GM19240 (cell line): Measurements from ENCODE around the gene MEST.
"Not testable (repeated sequence)": the region's sequence is repeated elsewhere in the genome, so short reads cannot be mapped to it uniquely, and the experiment has no call there.

Source experiments
- DNase-seq: peaks from one replicate; pipeline ENCODE4 v3.0.0; 2011; ENCODE audit warnings: low spot score; ENCODE audit not compliant: insufficient read length

MEST gene

DNA sequence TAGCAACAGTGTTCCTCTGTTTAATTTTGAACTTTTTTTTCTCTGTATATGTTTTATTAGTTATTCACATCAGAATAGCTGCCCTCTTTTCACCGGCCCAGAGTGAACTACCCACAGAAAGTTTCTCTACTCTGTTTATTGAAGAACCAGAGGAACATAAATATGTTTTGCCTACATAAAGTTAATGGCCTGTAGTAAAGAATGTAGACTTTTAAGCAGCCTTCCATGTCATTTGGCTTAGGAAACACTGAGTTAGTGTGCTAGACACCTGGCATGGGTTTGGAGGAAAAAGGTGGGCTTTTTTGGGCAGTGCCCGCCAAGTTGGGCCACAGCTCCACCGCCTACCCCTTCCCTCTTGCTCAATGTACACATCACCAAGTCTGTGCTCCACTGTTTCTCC is 8.9 kb upstream of the MEST start:
- no peak for DNase-seq

DNA sequence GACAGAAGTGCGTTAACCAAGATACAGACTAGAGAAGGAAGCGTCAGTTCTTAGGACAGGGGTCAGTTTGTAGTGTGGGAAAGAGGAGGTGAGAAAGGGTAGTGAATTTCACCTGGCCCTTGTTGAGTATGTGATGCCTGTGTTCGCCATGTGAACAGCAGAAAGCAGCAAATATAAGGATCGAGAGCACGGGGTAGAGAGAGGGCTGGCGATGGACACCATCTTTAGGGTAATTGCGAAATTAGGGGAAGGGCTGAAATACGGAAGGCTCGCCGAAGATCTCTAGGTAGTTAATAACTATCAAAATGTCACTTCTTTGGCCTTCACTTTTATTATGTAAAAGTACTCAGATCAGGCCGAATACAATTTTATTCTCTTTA is 6.2 kb upstream of the MEST start:
- no peak for DNase-seq

DNA sequence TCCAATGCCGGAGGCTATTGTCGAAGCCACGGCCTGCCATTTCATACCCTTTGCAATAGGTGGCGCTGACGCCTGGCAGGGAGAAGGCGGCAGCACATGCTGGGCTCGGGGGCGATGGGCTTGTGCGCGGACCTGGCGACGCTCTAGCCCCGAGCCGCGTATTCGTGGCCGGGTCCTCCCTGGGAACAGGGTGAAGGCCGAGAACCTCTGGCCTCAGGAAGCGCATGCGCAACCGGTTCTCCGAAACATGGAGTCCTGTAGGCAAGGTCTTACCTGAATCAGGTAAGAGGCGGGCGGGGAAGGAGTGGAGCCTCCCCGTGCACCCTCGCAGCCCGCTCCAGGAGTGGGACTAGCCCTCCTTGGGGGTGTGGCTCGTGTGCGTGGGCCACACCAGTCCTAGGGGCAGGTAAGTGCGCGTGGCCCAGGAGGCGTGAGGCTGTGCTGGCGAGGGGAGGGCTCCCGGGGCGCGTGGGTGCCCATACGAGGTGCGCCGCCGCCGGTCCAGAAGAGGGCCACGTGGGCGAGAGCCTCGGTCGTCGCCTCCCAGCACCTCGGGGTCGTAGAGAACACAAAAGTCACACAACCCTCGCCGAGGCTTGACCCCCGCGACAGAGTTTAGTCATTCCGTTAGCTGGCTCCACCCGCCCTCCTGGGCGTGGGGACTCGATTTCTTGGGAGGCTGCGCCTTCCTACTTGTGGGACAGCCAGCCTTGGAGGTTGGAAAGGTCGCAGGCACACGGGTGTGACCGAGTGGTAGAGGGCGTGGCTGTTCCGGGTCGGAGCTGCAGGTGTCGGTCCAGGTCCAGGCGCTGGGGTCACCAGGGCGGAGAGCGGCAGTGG is 5.6 kb upstream of the MEST start:
- no peak for DNase-seq

DNA sequence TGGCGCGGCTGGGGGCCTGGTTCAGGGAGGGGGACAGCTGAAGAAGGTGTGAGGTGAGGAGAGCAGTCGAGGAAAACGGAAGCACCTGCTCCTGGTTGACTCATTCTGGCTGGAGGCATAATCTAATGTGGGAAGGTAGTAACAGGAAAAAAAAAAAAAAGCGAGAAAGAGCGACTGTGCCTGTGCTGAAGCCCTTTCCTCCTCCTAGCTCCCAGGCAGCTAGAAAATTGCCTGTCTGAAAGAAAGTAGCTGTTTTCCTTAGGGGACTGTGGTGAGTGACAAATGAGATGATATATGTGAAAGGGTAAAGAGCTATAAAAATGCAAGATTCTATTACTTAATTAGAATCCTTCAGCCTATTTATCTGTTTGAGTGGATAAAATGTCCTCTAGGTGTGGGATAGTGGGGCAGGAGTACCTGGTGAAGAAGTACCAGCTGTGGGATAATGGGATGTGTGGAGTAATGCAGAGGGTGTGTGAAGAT is 4.9 kb upstream of the MEST start:
- DNase-seq: no peak

DNA sequence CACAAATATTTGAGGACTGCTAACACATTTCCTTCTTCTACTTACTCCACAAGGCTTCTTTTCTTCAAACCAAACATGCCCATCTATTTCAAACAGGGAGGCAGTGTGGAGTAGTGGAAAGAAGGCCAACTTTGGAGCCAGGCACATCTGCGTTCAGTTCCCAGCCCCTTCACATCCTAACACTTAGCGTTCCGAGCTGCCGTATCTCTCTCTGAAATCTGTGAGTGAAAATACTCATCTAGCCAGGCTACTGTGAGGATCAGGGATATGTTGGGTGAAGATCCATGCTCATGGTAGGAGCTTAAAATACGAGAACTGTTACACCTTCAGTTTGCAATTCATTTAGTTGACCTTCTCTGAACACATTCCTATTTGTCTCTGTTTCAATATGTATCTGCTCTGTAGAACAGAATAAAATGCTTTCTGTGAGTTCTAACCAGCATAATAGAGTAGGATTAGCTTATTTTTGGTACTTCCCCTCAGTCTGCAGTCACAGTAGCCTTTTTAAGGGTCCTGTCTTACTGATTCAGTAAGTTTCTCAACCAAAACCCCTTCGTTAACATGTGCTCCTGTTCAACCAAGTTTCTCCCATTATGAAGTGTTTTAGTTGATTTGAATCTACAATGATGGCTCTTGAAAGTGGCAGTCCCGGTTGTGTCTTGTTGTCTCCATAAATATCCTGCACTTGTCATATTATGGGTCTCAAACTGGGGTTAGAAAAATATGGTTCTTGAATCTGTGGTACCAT is 3.3 kb upstream of the MEST start:
- DNase-seq: no peak

DNA sequence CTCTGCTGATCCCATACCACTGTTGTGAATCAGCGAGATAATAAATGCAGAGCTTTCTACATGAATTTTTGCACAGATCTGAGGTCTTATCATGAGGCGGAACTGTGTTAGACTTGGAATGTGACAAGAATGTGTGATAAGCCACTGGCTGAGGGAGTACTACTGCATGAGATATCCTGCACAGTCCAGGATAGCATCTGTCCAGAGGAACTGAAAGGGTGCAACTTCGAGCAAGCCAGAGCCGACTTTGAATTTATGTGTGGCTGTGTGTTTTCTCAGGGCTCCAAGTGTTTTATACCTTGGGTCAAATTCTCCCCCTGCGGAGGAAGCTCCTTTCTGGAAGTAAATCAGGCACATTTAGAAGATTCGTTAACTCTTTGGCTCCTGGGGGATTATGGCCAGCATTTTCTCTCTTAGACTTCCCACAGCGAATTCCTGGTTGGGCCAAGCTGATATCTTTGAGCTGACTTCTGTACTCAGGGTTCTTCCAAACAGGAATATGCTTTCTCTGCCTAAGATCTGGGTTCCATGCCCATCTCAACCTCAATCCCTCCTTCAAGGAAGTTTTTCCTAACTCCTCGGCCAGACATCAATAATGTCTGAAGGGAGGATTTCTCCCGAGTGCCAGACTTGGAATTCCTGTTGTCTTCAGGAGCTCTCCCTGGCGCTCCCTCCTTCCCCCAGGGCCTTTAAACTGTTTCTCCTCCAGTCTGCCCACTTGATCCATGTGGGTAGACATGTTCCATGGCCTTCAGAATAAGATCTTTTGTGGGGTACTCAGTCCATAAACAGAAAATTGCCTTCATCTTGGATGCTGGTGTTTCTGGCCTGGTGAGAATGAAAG is 2.5 kb upstream of the MEST start:
- no peak for DNase-seq

DNA sequence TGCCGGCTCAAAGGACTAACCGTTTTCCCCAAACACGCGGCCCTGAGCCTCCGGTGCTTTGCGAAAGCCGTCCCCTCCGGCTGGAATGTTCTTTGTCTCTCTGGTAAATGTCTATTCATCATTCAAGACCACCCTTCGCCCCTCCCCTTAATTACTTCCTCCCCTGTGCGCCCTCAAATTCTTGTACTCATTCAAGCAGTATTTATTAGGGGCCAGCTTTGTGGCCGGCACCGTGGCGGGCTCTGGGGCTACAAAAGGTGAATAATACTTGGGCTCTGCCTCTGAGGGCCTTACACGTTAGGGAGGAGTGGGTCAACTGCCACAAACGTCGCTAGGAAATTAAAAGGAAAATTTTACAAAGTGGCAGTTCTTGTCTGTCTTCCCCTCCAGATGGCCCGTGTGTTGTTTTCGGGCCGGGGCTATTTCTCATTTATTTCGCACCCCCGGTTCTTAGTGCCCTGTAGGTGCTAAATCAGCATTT is 1.5 kb upstream of the MEST start:
- DNase-seq: no peak

DNA sequence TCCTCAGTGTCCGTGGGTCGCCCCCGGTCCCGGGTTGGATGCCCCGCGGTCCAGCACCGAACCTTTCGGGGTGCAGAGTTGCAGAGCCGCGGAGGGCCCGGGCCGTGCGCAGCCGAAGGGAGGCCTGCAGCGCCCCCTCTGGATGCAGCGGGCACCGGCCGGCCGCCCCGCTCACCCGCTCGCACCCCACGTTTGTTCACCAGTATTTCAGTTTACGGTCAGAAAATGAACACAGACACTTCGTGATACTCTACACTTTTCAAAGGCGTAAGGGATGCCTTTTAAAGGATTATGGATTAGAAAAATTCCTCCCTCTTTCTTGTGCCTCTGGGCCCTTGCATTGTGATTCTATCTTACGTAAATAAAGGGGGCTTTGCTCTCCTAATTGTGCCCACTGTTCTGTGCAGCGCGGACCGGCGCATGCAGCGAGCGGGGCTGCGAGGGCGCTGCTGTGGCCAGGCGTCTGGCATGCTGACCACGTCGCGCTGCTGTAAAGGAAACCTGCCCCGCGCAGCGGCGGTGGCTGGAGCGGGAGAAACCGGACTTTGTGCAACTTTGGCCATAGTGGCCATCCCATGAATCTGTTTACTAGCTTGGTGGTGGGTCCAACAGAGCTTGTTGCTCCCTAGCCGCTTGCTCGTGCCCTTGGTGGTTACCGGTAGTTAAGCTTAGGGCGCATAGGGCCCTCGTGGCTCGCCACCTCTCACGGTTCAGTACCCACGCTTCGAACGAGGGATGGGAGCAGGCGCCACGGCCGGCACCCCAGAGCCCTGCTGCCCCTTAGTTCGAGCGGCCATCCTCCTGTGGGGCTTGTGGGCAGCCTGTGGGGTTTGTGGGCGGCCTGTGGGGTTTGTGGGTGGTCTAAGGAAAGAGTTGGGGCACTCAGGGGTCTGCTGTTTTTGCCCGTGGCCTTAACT is 739 bp upstream of the MEST start:
- DNase-seq: no peak

DNA sequence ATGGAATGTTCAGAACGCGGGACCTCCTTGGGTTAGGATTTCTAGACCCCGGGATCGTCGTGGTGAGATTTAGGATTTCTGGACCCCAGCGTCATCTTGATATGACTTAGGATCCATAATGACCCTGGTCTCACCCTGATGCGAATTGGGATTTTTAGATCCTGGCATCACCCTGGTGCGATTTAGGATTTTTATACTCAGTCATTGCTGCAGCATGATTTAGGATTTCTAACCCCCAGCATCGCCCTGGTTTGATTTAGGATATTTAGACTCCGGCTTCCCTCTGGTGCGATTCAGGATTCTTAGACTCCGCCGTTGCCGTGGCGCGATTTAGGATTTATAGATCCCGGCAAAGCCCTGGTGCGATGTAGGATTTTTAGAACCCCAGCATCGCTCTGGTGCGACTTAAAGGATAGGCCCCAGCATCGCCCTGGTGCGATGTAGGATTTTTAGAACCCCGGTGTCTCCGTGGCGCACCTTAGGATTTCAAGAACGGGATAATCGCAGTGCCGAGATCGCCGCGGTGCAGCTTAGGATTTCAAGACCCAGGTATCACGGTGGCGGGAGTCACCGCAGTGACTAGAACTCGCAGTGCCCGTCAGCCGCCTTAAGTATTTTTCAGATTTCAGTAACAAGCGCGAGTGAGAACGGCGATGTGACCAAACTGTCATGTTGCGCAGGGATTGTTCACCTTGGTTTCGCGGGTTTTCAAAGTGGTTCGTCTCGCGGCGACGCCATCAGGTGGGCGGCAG is 814 bp downstream of the MEST start:
- no peak for DNase-seq

DNA sequence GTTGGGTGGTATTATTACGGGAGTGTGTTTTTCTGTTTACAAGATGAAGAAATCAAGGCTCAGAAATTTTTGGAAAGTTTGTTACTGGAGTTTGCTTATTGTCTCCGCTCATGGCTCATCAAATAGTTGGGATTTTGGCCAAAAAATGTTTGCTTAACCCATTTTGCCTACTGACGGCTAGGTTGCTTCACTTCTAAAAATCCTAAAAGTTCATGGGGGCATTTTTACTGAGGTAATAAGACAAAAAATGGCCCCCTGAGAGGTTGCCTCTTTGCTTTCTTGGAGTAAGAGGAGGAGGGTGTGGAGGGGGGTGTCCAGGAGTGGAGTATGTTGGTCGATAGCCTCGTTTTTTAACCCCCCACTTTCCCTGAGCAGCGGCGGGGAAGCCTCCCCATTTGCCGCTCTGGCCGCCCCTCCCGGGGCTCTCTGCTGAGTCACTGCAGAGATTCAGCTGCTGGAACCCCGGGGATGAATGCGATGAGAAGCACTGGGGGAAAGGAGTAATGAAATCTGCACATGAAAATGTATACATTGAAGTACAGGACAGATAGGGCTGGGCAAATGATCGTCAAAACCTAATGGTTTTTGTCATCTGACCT is 1.5 kb downstream of the MEST start:
- DNase-seq: no peak

DNA sequence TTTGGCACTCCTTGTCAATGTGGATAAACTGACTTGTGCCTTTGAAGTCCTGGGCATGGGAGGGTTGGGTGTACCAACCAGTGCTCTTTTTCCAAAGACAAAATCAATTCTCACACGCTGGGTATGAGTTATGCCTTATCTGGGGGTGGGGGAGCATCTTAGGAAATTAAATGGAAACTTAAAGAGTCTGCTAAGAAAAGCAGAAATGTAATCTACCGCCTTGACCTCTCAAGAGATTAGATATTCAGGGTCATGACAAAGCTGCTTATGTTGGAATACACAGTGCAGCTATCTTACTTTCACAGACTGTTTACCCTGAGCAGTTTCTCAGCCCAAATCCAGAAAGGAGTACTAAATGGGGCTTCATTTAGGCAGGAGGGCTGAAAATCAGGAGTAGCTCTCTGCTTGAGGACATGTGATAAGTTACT is 2.6 kb downstream of the MEST start:
- DNase-seq: no peak

DNA sequence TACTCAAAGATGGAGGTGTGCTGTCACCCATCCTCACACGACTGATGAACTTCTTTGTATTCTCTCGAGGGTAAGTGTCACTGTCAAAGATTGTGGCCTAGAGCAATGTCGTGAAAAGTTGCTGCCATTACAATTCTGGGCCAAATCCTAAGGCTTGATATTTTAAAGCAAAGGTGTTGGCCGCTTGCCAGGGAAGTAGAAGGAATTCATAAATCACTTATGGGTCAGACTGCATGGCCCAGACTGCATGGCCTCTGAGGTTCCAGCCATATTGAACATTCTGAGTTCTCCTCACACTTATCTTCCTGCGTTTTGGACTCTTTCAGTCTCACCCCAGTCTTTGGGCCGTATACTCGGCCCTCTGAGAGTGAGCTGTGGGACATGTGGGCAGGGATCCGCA is 8.6 kb downstream of the MEST start:
- DNase-seq: no peak

DNA sequence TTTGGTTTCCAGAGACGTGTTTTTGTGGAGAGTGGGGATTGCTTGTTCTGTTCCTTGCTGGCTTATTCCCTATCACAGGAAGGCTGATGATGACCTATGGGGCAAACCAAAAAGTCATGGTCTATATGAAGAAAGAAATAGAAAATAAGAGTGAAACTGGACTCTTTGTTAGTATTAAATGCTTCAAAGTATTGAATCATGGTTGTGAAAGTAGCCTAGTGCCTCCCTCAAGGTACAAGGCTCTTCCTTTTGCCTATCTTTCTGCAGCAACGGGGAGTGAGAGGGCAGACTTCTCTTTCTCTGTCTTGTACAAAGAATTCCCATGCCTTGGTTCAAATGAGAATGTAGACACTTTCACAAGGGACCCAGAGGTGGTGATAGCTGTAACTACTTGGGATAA is 9.0 kb downstream of the MEST start:
- DNase-seq: no peak

DNA sequence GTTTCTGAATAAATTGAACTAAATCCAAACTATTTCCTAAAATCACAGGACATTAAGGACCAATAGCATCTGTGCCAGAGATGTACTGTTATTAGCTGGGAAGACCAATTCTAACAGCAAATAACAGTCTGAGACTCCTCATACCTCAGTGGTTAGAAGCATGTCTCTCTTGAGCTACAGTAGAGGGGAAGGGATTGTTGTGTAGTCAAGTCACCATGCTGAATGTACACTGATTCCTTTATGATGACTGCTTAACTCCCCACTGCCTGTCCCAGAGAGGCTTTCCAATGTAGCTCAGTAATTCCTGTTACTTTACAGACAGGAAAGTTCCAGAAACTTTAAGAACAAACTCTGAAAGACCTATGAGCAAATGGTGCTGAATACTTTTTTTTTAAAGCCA is 13.9 kb downstream of the MEST start:
- no peak for DNase-seq

DNA sequence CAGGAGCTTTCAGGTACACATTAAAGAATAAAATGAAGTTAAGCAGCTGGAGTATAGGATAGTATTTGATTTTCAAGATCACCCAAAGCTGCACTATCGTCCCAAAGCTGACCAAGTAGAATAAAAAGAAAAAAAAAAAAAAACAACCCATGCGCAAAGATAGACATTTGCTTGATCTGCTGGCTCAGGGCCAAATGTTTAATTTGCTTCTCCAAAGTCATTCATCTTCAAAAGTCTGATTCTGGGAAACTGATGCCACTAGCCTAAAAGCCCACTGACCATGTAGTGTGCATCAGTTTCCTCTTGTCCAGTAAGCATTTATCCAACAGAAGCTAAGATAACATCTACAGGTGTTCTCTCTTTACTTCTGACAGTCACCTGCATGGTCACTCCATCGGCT is 14.5 kb downstream of the MEST start:
- no peak for DNase-seq

DNA sequence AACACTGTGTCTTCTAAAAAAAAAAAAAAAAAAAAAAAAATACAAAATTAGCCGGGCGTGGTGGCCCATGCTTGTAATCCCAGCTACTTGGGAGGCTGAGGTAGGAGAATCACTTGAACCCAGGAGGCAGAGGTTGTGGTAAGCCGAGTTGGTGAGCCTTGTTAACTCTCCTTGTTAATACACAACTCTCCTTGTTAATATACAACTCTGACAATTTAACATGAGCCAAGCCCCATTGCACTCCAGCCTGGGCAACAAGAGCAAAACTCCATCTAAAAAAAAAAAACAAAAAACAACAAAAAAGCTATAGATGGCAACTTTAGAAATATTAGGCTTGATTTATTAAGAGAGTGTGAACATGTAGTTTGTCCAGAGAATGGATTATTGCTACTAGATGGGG is 20.2 kb downstream of the MEST start:
- not testable (repeated sequence) for DNase-seq

DNA sequence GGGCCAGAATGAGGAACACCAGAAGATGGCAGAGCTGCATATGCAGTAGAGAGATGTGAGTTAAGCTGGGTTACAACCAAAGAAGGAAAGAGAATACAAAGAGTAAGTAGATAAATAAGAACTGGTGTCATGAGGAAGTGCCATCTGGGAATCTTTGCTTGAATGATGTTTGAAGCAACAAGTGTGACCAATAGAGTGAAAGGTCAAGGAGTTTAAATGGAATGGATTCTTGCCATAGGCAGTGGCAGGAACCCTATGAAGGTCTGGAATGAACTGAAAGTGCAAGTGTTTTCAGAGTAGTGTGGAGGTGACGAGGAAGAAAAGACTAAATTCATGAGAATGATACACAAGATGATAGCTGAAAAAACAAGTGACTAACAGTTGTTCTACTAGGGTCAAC is 21.6 kb downstream of the MEST start:
- DNase-seq: no peak

DNA sequence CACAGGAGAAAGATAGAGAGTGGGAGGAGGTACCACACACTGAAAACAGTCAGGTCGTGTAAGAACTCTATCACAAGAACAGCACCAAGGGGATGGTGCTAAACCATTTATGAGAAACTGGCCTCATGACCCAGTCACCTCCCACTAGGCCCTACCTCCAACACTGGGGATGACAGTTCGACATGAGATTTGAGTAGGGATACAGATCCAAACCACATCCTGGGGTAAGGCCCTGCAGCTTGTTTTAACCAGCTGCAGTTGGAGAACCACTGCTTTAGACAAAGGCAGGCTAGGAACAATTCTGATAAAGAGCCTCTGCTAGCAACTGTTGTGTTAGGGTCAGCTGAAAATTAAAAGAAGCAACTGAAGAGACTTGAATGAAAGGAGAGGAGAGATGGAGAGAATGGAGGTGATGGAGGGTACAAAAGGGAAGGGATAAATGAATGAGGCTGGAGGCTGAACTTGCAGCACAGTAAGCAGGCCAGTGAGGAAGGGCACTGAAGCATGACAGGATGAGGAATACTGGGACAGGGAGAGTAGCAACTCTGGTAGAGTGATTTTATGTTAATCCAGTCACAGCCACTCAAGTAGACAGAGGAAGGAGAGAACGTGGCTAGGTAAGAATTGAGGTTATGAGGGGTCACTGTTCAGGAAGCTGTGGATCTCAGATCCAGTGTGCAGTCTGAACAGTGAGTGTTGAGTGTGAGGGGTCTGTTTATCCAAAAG is 23.6 kb downstream of the MEST start:
- DNase-seq: no peak
